NOMO-1 treated with DMSO at 0.1 percent for 48 hours (cell line): ENCODE measurements around the gene CYB5D1.

Experiments used
- DNase-seq: peaks from one replicate; lab custom pipeline; 2025; ENCODE audit not compliant: unreplicated experiment; lab: John Stamatoyannopoulos, UW

CYB5D1 gene

GRCh38 chr17:7843536-7844291, 14.1 kb upstream of the CYB5D1 start:
- peak; percentile 73 for DNase-seq

DNA sequence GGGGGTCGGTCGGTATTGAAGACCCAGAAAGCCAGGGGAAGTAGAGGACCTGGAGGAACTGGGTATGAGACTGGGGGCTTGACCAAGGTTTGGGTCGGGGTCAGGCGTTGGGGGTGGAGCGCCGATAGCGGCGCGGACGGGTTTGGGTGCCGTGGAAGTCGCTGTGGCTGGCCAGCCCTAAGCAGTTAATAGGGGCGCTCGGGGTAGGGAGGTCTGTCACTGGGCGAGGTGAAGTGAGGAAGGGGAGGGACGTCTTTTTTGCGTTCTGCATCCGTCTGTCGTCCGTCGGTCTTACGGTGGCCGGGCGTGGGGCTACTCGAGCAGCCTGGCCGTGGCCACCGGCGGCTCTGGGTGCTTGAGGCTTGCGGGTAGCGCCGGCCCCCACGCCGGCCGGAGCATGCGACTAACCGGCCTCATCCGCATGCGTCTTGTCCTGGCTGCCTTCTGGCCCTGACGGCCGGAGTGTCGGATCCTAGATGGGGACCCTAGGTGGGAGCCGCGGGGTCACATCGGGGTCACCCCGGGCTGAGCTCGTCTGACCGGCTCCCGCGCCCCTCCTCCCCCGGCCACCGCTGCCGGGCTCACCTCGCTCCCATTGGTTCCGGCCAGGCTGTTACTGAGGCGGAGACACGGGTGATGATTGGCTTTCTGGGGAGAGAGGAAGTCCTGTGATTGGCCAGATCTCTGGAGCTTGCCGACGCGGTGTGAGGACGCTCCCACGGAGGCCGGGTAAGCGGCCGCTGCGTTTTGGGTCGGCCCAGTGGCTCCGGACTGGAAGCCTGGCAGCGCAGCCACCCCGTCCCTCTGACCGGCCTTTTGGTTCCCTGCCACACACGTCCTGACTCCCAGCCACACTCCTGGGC, 13.3 kb upstream of the CYB5D1 start:
- DNase-seq = peak; percentile 94

GRCh38 chr17:7845359-7846062, 12.3 kb upstream of the CYB5D1 start:
- no peak for DNase-seq

DNA sequence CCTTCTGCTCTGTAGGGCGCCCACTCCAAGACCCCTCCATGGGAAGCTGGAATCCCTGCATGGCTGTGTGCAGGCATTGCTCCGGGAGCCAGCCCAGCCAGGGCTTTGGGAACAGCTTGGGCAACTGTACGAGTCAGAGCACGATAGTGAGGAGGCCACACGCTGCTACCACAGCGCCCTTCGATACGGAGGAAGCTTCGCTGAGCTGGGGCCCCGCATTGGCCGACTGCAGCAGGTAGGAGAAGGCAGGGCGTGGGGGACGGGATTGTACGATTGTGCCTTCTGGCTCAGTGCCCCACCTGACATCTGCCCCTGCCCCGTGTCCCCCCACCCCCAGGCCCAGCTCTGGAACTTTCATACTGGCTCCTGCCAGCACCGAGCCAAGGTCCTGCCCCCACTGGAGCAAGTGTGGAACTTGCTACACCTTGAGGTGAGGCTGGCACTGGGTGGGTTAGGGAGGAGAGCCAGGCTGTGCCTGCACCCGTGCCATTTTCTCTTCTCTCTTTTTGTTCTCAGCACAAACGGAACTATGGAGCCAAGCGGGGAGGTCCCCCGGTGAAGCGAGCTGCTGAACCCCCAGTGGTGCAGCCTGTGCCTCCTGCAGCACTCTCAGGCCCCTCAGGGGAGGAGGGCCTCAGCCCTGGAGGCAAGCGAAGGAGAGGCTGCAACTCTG, 11.6 kb upstream of the CYB5D1 start:
- DNase-seq = no peak

DNA sequence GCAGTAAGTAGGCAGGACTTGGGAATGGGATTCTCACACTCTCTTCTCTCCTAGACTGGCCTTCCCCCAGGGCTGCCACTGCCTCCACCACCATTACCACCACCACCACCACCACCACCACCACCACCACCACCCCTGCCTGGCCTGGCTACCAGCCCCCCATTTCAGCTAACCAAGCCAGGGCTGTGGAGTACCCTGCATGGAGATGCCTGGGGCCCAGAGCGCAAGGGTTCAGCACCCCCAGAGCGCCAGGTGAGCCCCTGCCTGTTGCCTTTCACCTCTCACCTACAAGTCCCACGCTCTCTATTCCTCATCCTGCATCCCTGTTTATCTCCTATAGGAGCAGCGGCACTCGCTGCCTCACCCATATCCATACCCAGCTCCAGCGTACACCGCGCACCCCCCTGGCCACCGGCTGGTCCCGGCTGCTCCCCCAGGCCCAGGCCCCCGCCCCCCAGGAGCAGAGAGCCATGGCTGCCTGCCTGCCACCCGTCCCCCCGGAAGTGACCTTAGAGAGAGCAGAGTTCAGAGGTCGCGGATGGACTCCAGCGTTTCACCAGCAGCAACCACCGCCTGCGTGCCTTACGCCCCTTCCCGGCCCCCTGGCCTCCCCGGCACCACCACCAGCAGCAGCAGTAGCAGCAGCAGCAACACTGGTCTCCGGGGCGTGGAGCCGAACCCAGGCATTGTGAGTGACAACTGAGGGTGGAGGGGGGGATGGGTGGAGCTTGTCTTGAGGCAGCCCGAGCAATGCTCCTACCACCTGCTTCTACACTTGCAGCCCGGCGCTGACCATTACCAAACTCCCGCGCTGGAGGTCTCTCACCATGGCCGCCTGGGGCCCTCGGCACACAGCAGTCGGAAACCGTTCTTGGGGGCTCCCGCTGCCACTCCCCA, 10.8 kb upstream of the CYB5D1 start:
- DNase-seq = no peak

GRCh38 chr17:7848131-7848579, 9.6 kb upstream of the CYB5D1 start:
- DNase-seq = no peak

DNA sequence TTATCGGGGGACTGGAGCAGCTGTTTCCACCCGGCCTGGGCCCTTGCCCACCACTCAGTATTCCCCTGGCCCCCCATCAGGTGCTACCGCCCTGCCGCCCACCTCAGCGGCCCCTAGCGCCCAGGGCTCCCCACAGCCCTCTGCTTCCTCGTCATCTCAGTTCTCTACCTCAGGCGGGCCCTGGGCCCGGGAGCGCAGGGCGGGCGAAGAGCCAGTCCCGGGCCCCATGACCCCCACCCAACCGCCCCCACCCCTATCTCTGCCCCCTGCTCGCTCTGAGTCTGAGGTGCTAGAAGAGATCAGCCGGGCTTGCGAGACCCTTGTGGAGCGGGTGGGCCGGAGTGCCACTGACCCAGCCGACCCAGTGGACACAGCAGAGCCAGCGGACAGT, 9.1 kb upstream of the CYB5D1 start:
- DNase-seq = no peak

DNA sequence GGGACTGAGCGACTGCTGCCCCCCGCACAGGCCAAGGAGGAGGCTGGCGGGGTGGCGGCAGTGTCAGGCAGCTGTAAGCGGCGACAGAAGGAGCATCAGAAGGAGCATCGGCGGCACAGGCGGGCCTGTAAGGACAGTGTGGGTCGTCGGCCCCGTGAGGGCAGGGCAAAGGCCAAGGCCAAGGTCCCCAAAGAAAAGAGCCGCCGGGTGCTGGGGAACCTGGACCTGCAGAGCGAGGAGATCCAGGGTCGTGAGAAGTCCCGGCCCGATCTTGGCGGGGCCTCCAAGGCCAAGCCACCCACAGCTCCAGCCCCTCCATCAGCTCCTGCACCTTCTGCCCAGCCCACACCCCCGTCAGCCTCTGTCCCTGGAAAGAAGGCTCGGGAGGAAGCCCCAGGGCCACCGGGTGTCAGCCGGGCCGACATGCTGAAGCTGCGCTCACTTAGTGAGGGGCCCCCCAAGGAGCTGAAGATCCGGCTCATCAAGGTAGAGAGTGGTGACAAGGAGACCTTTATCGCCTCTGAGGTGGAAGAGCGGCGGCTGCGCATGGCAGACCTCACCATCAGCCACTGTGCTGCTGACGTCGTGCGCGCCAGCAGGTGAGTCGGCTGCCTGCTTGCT, 8.6 kb upstream of the CYB5D1 start:
- no peak for DNase-seq

DNA sequence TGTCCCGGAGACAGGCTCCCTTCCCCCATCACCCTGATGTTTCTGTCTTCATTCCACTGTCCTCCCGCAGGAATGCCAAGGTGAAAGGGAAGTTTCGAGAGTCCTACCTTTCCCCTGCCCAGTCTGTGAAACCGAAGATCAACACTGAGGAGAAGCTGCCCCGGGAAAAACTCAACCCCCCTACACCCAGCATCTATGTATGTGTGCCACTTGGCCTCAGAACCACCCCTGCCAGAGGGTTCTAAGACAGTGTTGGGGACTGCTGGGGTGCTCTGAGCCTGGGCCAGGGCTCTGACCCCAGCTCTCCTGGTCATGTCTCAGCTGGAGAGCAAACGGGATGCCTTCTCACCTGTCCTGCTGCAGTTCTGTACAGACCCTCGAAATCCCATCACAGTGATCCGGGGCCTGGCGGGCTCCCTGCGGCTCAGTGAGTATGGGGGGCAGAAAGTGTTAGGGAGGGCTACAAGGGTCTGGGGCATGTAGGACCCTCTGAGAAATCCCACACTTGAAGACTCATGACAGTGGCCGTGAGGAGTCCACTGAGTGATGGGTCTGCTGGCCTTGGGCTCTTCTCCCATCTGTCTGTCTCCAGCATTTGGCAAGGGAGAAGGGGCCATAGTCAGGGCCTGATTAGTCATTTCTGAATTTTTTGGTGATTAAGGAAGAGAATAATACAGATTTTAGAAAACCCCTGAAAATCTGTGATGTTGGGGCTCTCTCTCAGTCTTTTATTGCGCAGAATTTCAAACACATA, 7.9 kb upstream of the CYB5D1 start:
- no peak for DNase-seq

DNA sequence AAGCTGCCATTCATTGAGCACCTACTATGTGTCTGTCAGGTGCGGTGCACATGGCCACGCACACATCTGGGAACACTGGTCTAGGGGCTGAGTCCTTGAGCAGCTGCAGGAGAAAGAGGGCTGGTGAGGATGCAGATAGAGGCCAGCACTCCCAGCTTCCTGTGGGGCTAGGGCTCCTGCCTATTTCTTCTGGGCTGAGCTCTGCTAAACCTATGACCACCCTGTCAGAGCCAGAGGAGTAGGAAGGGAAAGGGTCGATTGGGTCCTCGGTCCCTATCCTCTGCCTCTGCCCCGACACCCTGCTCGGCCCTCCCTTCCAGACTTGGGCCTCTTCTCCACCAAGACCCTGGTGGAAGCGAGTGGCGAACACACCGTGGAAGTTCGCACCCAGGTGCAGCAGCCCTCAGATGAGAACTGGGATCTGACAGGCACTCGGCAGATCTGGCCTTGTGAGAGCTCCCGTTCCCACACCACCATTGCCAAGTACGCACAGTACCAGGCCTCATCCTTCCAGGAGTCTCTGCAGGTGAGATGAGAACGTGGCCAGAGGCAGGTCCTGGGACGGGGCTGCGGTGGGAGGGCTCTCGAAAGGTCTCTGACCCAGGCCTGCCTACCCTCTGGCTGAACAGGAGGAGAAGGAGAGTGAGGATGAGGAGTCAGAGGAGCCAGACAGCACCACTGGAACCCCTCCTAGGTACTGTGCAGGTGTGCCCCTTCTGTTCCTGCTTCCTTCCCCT, 6.9 kb upstream of the CYB5D1 start:
- no peak for DNase-seq

- peak; percentile 90 for DNase-seq
These were observed 6.2 kb upstream of the CYB5D1 start for GRCh38 chr17:7851438-7852261.

GRCh38 chr17:7852262-7852670, 5.5 kb upstream of the CYB5D1 start:
- no peak for DNase-seq

DNA sequence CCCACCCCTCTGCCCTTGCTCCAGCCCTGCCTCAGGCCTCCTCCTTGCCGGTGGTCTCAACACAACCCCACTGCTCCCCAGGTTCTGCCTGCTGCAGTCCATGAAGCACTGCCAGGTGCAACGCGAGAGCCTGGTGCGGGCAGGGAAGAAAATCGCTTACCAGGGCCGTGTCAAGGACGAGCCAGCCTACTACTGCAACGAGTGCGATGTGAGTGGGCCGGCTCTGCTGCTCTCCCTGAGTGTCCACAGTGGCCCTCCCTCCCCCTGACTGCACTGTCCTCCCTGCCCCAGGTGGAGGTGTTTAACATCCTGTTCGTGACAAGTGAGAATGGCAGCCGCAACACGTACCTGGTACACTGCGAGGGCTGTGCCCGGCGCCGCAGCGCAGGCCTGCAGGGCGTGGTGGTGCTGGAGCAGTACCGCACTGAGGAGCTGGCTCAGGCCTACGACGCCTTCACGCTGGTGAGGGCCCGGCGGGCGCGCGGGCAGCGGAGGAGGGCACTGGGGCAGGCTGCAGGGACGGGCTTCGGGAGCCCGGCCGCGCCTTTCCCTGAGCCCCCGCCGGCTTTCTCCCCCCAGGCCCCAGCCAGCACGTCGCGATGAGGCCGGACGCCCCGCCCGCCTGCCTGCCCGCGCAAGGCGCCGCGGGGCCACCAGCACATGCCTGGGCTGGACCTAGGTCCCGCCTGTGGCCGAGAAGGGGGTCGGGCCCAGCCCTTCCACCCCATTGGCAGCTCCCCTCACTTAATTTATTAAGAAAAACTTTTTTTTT, 4.7 kb upstream of the CYB5D1 start:
- DNase-seq = no peak

DNA sequence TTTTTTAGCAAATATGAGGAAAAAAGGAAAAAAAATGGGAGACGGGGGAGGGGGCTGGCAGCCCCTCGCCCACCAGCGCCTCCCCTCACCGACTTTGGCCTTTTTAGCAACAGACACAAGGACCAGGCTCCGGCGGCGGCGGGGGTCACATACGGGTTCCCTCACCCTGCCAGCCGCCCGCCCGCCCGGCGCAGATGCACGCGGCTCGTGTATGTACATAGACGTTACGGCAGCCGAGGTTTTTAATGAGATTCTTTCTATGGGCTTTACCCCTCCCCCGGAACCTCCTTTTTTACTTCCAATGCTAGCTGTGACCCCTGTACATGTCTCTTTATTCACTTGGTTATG, 4.1 kb upstream of the CYB5D1 start:
- DNase-seq = no peak

DNA sequence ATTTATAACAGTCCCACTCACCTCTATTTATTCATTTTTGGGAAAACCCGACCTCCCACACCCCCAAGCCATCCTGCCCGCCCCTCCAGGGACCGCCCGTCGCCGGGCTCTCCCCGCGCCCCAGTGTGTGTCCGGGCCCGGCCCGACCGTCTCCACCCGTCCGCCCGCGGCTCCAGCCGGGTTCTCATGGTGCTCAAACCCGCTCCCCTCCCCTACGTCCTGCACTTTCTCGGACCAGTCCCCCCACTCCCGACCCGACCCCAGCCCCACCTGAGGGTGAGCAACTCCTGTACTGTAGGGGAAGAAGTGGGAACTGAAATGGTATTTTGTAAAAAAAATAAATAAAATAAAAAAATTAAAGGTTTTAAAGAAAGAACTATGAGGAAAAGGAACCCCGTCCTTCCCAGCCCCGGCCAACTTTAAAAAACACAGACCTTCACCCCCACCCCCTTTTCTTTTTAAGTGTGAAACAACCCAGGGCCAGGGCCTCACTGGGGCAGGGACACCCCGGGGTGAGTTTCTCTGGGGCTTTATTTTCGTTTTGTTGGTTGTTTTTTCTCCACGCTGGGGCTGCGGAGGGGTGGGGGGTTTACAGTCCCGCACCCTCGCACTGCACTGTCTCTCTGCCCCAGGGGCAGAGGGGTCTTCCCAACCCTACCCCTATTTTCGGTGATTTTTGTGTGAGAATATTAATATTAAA, 3.6 kb upstream of the CYB5D1 start:
- no peak for DNase-seq
